ENCODE measurements around the gene GSG1L. TPM values are rescaled to one million over a fixed set of nuclear protein-coding genes. Genes with fewer than 3 reads are reported as not detected.

Gene GSG1L
- total RNA-seq, 1 donor = not detected

DNA sequence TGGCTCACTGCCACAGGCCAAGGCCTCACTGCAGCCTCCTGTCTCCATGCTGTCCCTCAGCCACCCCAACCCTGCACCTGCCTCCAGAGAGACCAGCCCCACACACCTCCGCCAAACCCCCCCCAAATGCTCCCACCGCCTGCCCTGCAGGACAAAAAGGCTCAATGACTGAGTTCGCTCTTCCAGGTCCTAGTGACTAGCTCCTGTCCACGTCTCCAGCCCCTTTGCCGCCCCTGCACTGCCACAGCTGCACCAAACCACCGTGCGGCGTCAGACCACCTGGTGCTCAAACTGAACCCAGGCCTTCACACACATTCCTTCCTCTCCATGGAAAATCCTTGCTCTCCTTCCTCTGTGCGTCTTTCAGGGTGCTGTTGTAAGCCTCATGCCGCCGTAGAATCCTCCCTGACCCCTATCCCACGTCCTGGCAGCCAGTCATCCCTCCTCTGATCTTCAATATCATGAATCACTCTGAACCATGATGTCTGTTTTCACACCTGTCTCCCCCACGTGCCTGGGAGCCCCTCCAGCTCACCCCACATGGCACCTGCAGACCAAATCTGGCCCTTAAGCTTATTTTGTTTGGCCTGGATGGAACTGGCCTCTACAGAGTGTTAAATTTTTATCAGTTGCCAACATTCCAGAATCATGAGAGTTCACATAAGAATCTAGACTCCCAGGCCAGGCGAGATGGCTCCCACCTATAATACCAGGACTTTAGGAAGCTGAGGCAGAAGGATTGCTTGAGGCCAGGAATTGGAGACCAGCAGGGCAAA is 4.3 kb upstream of the GSG1L start:
- DNase-seq (ENCODE audit: low read depth in 2 of 3, low spot score in 2 of 3) = no peak

DNA sequence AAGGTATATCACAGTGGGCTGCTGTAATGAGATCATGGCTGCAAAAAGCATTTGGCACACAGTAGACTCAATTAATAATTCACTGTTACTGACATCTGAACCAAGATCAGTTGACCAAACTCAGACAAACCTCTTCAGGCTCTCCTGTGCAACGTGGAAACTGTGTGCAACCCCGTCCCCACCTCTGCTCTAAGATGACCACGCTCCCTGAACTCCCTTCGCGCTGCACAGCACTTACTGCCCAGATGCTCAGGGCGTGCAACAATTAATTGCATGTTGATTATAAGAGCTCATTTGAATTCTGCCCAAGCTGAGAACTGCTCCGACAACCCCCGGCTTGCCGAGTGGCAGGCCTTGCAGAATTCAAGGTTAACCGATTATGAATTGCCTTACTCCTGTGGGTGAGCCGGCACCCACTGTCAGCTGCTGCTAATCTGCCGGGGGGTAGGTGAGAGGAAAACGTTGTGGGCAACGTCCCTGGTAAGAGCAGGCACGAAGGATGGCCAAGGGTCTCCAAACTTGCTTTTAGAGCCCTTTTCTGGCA is 1.3 kb upstream of the GSG1L start:
- DNase-seq (ENCODE audit: low read depth in 2 of 3, low spot score in 2 of 3) = no peak

DNA sequence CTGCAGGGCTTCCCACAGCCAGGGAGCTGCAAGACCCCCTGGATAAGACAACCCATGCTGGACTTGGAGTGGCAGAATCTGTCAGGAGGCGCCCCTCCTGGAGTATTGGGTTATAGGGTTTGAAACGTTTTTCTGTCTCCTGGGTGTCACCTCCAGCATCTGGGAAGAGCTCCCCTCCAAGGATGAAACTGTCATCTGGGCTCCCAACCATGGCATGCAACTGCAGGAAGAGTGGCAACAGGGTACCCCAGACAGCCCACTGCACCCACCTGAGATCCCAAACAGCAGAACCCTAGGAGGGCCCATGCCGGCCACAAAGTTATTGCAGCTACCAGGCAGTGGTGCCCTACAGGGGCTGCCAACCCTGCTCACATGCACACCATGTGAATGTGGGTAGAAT is 636 bp upstream of the GSG1L start:
- no peak for DNase-seq (ENCODE audit: low read depth in 2 of 3, low spot score in 2 of 3)

DNA sequence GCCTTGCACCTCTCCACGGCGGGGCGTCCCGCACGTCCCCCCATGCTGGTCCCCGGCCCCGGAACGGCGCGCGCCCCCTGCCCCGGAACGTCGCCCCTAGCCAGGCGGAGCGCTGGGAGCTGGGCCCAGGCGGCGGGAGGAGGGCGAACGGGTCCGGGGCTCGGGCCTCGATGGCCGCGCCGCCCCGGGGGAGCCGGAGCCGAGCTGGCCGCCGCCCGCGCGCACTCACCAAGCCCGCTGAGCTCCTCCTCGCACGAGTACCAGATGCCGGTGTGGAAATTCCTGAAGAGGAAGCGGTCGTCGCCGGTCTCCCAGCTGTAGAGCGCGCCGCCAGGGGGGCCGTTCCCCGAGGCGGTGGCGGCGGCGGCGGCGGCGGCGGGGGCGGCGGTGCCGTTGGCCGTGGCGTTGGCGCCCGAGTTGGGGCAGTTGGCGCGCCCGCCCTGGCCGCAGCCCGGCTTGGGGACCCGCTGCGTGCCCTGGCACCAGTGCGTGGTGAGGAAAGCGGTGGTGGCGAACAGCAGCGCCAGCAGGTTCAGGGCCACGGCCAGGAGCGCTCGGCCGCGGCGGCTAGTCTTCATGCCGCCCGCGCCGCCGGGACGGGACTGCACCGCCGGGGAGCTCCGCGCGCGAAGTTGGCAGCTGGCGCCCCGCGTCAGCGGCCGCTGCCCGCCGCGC is 530 bp downstream of the GSG1L start:
- DNase-seq (ENCODE audit: low read depth in 2 of 3, low spot score in 2 of 3) = peak in 2 of 3 donors; percentile 20 to 41

DNA sequence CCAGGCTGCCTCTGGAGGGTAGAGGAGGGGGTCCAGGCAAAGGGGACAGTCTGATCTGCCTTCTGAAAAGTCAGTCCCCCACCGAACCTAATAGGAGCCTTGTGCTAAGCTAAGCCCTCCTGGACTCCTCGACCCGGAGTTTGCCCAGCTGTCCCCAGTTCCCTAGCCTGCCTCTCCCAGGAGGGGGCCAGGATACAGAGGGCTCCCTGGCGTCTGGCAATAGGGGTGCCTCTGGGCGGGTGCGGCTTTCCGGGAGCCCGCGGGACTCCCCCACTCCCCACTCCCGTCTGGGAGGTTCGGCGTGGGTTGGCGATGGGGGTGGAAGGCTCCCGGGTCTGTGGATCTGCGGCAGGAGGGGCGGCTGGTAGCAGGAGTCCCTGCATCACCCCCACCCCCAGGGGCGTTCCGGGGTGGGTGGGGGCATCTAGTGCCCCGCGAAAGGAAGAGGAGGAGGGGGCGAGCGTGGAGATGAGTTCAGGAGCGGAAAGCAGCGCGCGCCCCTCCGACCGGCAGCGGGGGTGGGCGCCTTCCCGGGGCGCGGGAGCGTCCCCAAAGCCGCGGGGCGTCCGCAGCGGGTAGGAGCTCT is 1.2 kb downstream of the GSG1L start:
- DNase-seq (ENCODE audit: low read depth in 2 of 3, low spot score in 2 of 3) = no peak

DNA sequence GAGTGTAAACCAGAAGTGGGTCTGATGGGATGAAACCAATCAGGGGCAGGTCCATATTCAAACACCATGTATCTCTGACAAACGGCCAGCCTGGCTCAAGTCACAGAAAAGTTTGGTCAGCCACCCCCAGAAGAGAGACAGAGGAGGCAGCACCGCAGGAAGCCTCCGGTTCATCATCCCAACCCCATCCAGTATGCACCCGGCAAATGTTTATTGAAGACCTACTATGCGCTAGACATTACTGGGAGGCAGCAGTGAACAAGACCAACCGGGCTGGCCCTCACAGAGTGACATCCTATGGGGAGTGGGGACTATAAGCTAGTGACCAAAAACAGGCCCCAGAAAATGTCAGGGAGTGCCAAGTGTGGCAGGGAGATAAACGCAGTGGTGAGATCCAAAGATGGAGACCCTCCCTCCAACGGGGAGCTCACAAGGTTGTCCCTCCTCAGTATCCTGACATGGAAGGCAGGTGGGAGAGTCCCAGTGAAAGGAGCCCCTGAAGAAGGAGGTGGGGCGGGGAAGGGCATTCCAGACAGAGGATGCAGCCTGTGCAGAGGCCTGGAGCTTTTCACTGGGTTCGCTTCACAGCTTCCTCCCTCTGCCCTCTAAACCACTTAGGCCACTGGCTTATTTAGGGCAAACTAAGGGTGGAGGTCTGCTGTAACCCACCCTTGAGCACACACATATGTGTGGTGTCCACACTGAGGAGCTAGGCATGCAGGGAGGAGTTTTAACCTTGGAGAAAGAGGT is 2.0 kb downstream of the GSG1L start:
- DNase-seq (ENCODE audit: low read depth in 2 of 3, low spot score in 2 of 3) = no peak

DNA sequence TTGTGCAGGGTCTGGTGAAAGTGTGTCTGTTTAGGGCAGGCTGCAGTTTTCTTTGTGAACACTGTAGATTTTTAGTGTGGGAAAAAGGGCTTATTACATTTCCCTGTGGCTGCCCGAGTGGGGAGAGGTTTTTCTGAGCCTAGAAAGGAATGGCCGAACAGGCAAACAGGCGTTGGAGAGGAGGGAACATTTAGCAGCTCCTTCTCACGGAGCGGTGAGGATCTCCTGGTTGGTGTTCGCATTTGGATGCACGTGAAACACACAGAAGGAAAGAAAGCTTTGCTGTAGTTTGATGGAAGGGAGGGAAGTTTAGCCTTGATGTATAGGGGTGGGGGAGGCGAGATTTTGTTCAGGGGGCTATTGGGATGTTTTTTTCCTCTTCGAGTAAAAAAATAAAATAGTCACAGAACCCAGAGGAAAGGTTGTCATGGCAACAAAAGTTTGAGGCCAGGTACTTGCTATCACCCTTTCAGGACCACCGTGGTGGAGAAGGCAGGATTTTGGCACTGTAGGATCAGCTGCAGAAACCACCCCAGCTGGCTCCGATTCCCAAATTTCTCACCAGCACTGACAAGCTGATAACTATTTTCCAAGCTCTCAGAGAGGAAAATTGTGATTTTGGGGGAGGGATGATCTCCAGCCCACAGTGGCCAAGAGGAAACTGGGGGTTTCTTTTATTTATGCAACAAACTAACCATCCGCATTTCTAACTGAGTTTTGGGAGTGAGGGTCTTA is 3.5 kb downstream of the GSG1L start:
- DNase-seq (ENCODE audit: low read depth in 2 of 3, low spot score in 2 of 3) = no peak

DNA sequence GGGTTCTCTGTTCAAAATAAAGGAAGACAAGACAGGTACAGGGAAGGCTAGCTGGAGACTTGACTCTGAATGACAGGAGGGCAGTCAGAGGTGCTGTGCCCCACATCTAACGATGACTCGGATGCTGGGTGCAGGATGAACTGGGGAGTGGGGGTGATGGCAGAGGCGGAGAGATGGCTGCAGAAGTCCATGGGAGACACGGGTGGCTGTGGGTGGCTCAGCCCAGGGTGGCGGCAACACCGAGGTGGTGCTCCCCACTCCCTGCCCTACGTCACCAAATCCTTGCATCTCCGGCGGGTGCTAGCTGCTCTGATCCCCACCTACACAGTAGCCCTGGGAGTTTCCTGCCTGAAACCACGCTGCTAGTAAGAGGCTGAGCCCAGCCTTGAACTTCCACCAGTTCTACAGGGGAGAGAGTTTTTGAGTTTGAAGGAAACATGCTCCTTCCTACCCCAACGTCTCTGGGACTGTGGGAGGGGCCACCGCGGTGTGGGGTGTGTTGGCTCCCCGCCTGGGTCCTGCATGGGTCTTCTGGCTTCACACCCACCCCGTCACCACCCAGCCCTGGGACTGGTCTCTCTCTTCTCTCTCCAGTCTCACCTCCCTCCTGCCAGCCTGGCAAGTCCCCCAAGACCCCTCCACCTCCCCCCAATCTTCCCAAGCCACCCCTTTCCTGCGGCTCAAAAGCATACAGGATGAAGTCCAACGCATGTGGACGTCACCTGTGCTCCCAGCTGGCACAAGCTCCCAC is 4.5 kb downstream of the GSG1L start:
- no peak for DNase-seq (ENCODE audit: low read depth in 2 of 3, low spot score in 2 of 3)

DNA sequence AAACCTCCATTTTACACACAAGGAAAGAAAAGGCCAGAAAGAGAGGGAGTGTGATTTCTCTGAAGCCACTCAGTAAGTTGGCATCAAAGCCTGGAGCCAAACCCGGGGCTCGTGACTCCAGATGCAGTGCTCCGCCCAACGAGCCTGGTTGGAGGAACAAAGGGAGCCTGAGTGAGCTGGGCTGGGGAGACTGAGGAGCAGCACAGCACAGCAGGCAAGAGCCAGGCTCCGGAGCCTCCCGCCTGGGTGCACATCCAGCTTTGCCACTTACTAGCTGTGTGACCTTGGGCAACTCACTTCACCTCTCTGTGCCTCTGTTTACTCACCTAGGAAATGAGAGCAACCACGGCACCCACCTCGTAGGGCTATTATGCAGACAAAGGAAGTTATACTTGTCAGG is 5.6 kb downstream of the GSG1L start:
- DNase-seq (ENCODE audit: low read depth in 2 of 3, low spot score in 2 of 3) = no peak

DNA sequence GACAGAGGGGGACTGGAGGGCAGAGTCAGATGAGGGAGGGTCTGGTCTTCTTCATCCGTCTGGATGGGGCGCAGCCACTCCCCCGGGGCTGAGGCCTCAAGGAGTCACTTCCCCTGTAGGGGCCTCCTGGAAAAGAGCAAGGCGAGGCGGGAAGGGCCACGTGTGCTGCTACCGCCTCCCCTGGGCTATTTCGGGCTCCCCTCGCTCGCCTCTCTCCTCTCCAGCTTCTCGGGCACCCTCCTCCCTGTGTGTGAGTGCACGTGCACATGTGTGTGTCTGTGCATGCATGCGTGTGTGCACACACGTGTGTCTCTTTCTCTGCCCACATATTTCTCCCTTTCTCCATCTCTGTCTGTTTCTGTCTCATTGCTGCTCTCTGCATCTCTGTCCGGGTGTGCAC is 10.1 kb downstream of the GSG1L start:
- no peak for DNase-seq (ENCODE audit: low read depth in 2 of 3, low spot score in 2 of 3)

DNA sequence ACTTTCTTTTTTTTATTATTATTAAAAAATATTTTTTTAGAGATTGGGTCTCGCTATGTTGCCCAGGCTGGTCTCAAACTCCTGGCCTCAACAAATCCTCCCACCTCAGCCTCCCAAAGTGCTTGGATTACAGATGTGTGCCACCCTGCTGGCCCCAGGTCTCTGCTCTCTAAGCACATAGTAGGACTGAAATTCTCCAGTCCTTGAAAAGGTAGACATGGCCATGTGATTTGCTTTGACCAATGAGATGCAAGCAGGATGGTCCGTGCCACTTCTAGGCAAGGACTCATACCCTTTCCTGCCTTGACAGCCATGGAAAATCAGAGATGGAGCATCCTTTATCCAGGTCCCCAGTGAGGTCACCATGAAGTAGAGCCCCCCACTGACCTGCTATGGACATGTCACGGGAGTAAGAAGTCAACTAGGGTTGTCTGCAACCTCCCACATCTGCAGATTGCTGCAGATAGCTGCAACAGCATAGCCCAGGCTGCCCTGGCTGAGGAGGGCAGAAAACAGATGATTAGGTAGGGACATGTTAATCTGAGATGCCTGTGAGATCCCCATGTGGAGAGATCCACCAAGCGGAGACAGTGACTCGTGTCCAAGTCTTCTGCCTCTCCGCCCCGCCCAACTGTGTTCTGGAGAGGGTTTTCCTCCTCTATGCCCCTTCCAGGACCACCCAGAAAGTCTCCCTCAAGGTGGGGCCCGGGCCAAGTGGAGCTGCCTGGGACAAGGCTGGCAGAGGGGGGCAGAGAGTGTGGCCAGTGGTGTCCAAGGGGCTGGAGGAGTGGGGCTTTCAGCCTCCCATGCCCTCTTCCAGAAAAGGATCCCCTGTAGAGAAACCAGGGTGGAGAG is 11.0 kb downstream of the GSG1L start:
- DNase-seq (ENCODE audit: low read depth in 2 of 3, low spot score in 2 of 3) = no peak

DNA sequence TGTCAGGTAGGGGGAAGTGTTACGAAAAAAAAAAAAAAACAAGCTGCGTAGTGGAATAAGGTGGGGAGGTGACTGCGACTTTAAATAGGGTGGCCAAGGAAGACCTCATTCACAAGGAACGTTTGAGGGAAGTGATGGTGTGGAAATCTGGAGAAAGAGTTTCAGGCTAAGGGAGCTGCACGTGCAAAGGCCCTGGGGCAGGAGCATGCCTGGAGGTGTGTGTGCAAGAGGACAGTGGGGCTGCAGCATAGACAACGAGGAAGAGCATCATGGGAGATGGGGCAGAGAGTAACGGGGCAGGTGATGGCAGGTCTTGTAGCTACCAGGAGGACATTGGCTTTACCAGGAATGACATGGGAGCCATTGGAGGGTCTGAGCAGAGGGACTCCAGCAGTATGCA is 12.0 kb downstream of the GSG1L start:
- DNase-seq (ENCODE audit: low read depth in 2 of 3, low spot score in 2 of 3) = no peak

DNA sequence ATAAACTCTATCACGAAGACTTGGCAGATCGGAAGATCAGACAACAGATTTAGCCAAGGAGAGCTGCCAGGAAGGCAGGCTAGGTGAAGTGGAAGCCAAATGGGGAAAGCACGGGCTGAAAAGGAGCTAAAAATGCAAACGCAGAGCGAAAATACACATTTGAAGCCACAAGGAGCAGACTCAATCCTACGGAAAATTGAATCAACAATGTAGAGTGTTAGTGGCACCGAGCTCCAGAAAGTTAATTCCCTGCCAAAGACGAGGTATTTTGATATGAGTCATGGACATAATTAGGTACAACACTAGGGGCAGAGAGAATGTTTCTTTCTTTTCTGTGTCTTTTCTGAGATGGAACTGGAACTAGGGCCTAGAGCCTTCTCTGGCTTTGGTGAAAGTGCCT is 20.7 kb downstream of the GSG1L start:
- DNase-seq (ENCODE audit: low read depth in 2 of 3, low spot score in 2 of 3) = no peak

DNA sequence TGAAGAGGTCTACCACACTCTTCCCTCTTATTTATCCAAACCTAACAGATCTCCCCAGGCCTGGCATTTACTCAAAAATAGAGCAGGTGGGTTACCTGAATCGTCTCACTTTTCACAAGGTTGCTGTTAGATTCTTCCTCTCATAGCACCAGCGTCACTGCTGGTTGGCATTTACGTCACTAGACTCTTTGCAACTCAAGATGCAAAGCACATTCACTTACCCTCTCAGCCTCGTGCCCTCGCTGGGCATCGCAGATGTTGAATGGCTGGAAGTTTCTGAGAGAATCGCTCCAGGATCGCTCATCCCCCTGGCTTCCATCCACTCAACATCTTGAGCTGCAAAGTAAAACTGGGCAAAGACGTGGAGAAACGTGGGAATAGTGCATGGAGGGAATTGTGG is 21.9 kb downstream of the GSG1L start:
- DNase-seq (ENCODE audit: low read depth in 2 of 3, low spot score in 2 of 3) = no peak

DNA sequence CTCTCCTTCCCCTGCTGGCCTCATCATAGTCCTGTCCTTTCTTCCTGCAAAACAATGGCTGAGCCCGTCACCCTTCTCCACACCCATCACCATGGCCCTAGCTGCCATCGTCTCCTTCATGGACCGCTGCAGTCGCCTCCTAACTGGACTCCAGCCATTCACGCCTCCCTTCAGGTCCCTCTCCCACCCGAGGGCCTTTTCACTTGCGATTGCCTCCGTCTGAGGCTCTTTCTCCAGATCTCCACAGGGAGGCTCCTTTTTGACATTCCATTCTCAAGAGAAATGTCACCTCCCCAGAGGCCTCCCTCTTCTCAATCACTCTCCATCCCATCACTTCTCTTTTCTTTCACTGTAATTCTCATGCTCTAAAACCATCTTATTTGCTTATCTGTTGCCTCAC is 23.5 kb downstream of the GSG1L start:
- DNase-seq (ENCODE audit: low read depth in 2 of 3, low spot score in 2 of 3) = no peak

DNA sequence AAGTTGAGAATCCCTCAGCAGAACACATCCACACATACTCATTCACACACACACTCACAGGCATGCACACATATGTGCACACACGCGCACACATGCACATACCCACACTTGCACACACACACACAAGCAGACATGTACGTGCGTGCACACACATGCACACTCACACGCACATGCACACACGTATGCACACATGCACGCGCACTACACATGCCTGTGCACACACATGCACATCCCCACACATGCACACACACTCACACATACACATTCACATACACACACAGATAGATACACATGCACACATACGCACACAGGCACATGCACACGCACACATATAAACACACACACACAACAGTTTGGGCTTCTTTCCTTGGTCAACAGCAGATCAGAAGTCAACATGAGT is 24.0 kb downstream of the GSG1L start:
- no peak for DNase-seq (ENCODE audit: low read depth in 2 of 3, low spot score in 2 of 3)

DNA sequence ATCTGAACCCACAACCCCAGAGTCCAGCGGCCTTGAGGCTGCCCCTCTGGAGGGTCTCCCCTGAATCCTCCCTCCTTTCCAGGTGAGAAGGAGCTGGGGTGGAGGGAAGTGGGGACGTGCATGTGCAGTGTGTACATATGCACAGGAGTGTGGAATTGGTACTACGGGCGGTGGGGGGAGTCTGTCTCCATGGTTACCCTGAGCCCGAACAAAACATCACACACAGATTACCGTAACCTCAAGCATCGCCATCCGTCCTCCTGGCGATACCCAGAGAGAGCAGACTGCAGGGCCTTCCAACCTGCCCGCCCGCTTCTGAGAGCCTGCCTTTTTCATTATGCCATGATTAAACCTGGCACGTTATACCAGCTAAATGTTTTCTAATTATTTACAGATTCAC is 25.1 kb downstream of the GSG1L start:
- DNase-seq (ENCODE audit: low read depth in 2 of 3, low spot score in 2 of 3) = no peak

DNA sequence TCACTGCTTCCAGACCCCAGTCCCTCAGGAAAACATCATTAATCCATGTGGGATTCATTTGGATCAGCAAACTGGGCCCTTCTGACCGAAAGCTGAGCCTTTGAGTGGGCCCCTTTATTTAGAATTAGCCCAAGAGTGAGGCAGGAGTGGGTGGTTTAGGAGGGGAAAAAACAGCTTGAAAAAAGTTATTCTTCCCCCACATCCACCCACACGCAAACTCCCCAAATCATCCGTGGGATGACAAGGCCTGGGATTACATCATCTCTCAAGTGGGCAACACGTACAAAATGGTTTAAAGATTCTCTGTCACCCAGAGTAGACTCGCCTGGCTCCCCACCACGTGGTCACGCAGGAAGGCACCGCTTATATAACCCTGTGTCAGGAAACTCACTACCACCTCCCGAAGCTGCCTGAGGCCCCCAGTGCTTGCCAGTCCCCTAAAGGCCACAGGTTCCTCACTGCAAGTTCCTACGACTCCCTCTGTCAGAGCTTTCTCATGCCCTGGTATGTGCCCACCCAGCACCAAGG is 27.6 kb downstream of the GSG1L start:
- DNase-seq (ENCODE audit: low read depth in 2 of 3, low spot score in 2 of 3) = no peak

DNA sequence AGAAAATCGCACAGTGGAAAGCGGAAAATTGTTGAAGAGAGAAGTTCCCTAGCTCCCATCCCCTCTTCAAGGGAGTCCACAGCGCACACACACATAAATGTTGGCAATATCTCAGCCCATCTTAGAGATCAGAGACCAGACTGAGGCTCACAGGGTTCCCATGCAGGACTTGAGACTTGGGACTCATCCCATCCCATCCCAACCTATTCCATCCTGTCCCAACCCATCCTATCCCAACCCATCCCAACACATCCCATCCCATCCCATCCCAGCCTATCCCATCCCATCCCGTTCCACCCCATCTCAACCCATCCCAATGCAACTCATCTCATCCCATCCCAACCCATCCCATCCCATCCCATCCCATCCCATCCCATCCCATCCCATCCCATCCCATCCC is 29.6 kb downstream of the GSG1L start:
- no peak for DNase-seq (ENCODE audit: low read depth in 2 of 3, low spot score in 2 of 3)

All from hematopoietic multipotent progenitor cell (in vitro differentiated cells).